Ishikawa (cell line): ENCODE measurements around the gene TNRC6C.

Source experiments
- CEBPB ChIP-seq: IDR thresholded peaks from 2 replicates; pipeline ENCODE4 v1.6.1; 2012
- EGR1 ChIP-seq: IDR thresholded peaks from 2 replicates; pipeline ENCODE4 v1.6.1; 2012
- EP300 ChIP-seq: IDR thresholded peaks from 2 replicates; pipeline ENCODE4 v1.6.1; 2012; ENCODE audit warnings: borderline replicate concordance
- FOXM1 ChIP-seq: IDR thresholded peaks from 2 replicates; pipeline ENCODE4 v1.6.1; 2012; ENCODE audit warnings: low read depth, borderline replicate concordance
- MAX ChIP-seq: IDR thresholded peaks from 2 replicates; pipeline ENCODE4 v1.6.1; 2012
- NFIC ChIP-seq: IDR thresholded peaks from 2 replicates; pipeline ENCODE4 v1.6.1; 2012
- RAD21 ChIP-seq: IDR thresholded peaks from 2 replicates; pipeline ENCODE4 v1.6.1; 2012; ENCODE audit warnings: low read depth
- TAF1 ChIP-seq: IDR thresholded peaks from 2 replicates; pipeline ENCODE4 v1.6.1; 2012; ENCODE audit warnings: low read depth, mild to moderate bottlenecking
- TEAD4 ChIP-seq: IDR thresholded peaks from 2 replicates; pipeline ENCODE4 v1.6.1; 2012
- USF1 ChIP-seq: IDR thresholded peaks from 2 replicates; pipeline ENCODE4 v1.6.1; 2012
- YY1 ChIP-seq: IDR thresholded peaks from 2 replicates; pipeline ENCODE4 v1.6.1; 2012; ENCODE audit warnings: low read depth

GRCh38 chr17:77923776-77924513 lies 34.6 kb upstream of the TNRC6C start:
- TF ChIP-seq FOXM1 (no peak), RAD21 (no peak), MAX (no peak), YY1 (no peak), CEBPB (no peak), EGR1 (no peak), NFIC (no peak), TEAD4 (no peak), EP300 (no peak), TAF1 (no peak), USF1 (no peak)
